NOMO-1 (cell line): Measurements from ENCODE around the gene ELOVL5.
"Not testable (repeated sequence)": the region's sequence is repeated elsewhere in the genome, so short reads cannot be mapped to it uniquely, and the experiment has no call there.

ENCODE experiments used
- DNase-seq, 2 experiments: peaks; one replicate each; lab custom pipeline; 2025; ENCODE audit not compliant: unreplicated experiment in 2 of 2; lab: John Stamatoyannopoulos, UW

Gene ELOVL5

GRCh38 chr6:53348371-53349208 lies at the start of gene ELOVL5:
TSS of gene ELOVL5 (minus strand) at chr6:53348950. CDS start at chr6:53295699, 53,251 bp downstream.
- DNase-seq = peak; percentile 91 to 92

GRCh38 chr6:53397283-53397682 lies 48.5 kb upstream of the ELOVL5 start:
- DNase-seq = no peak

GRCh38 chr6:53395986-53396385 lies 47.2 kb upstream of the ELOVL5 start:
- DNase-seq = no peak

- no peak for DNase-seq
These were observed 46.0 kb upstream of the ELOVL5 start for GRCh38 chr6:53394704-53395103.

- DNase-seq = no peak
These were observed 42.4 kb upstream of the ELOVL5 start for GRCh38 chr6:53391170-53391569.

- DNase-seq = no peak
These were observed 41.3 kb upstream of the ELOVL5 start for GRCh38 chr6:53390010-53390409.

GRCh38 chr6:53388615-53389014 lies 39.9 kb upstream of the ELOVL5 start:
- DNase-seq = not testable (repeated sequence)

- DNase-seq = no peak
These were observed 33.7 kb upstream of the ELOVL5 start for GRCh38 chr6:53382421-53382820.

- DNase-seq = no peak
These were observed 29.5 kb upstream of the ELOVL5 start for GRCh38 chr6:53378208-53378607.

GRCh38 chr6:53377793-53378192 lies 29.0 kb upstream of the ELOVL5 start:
- no peak for DNase-seq

GRCh38 chr6:53377289-53377688 lies 28.5 kb upstream of the ELOVL5 start:
- no peak for DNase-seq

GRCh38 chr6:53376661-53377226 lies 28.0 kb upstream of the ELOVL5 start:
- no peak for DNase-seq

GRCh38 chr6:53375847-53376246 lies 27.1 kb upstream of the ELOVL5 start:
- no peak for DNase-seq

- DNase-seq = no peak
These were observed 24.9 kb upstream of the ELOVL5 start for GRCh38 chr6:53373638-53374037.

- no peak for DNase-seq
These were observed 21.2 kb upstream of the ELOVL5 start for GRCh38 chr6:53369876-53370515.

- DNase-seq = no peak
These were observed 20.3 kb upstream of the ELOVL5 start for GRCh38 chr6:53369051-53369450.

GRCh38 chr6:53366128-53366641 lies 17.4 kb upstream of the ELOVL5 start:
- DNase-seq = no peak

- no peak for DNase-seq
These were observed 14.8 kb upstream of the ELOVL5 start for GRCh38 chr6:53363341-53364079.

- no peak for DNase-seq
These were observed 12.8 kb upstream of the ELOVL5 start for GRCh38 chr6:53361549-53362031.

GRCh38 chr6:53360093-53360912 lies 11.6 kb upstream of the ELOVL5 start:
- DNase-seq = peak in 1 of 2 experiments; percentile 48
